ENCODE results near the gene RXRA. TPM values are rescaled to one million over a fixed set of nuclear protein-coding genes. Genes with fewer than 3 reads are reported as not detected.

The RXRA gene
- total and polyA plus RNA-seq, 3 experiments from 2014 or later: 2.1 to 10.0 (median 9.9) TPM

- H3K36me3 Mint-ChIP-seq: no peaks in the 10 kb centered on the region
- ChIA-PET CTCF (interaction anchor here (1.6 to 1.7 kb wide), 2 partner anchors 79 kb away, joined by 5 to 6 read pairs; no protein-coding TSS in a partner anchor), POLR2A (no interaction called here)
- no peaks in the 10 kb centered on the region for H3K27me3 ChIP-seq (ENCODE audit: insufficient read depth, low read length, poor library complexity, severe bottlenecking)
- no peaks in the 10 kb centered on the region for H3K4me1 ChIP-seq (ENCODE audit: insufficient read depth, low read length)
- no peak overlapping the region for H3K27ac ChIP-seq (ENCODE audit: low read depth, low read length)
- H3K27me3 Mint-ChIP-seq: no peaks in the 10 kb centered on the region
- no peaks in the 10 kb centered on the region for H3K9me3 ChIP-seq (ENCODE audit: low read length)
- H3K36me3 ChIP-seq (ENCODE audit: insufficient read depth, low read length): no peaks in the 10 kb centered on the region
- no peak overlapping the region for H3K4me3 ChIP-seq (ENCODE audit: low read length)
- peak overlapping the region in 1 of 8 donors; percentile 43 for H3K27ac Mint-ChIP-seq
- no peaks in the 10 kb centered on the region for H3K9me3 Mint-ChIP-seq
- H3K4me1 Mint-ChIP-seq: no peaks in the 10 kb centered on the region
- no peak overlapping the region for H3K4me3 Mint-ChIP-seq
- no peak for DNase-seq
Observed at GRCh38 chr9:134363450-134363849, 37.2 kb downstream of the RXRA start.

DNA sequence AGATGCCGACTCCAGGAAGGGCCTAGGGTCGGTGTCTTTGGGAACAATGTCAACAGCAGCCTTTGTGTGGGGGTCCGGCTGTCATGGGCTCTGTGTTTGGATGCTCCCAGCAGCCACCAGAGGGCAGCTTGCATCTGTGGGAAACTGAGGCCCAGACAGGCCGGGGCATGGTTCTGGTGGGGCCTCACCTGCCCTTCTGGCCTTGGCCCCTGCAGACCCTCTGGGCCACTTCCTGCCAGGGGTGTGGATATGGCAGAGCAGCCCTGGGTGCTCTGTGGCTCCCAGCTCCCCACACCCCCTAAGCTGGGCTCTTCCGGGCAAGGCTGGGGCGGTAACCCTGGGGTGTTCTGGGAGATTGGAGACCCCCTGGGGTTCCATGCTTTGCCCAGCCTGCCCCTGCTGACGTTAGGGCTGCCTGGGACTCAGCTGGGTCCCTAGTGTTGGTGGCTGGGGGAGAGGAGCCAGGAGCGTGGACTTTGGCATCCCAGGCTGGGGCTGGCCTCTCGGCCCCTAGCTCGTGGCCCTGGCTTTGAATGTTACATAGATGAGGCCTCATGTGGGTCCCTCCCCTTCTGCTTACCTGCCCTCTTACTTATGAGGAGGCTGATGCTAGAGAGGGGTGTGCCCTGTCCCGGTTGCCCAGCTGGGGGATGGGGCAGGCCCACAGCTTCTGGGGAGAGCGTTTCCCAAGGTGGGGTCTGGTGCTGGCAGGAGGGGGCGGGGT is 38.3 kb downstream of the RXRA start:
- Histone ChIP-seq H3K4me1 (ENCODE audit: insufficient read depth, low read length) (no peaks in the 10 kb centered on the region), H3K27me3 (ENCODE audit: insufficient read depth, low read length, poor library complexity, severe bottlenecking) (no peaks in the 10 kb centered on the region), H3K4me3 (ENCODE audit: low read length) (no peak overlapping the region), H3K27ac (ENCODE audit: low read depth, low read length) (no peak overlapping the region), H3K36me3 (ENCODE audit: insufficient read depth, low read length) (no peaks in the 10 kb centered on the region), H3K9me3 (ENCODE audit: low read length) (no peaks in the 10 kb centered on the region)
- Mint-ChIP-seq H3K9me3 (no peaks in the 10 kb centered on the region), H3K4me3 (no peak overlapping the region), H3K4me1 (no peaks in the 10 kb centered on the region), H3K27ac (no peak overlapping the region), H3K36me3 (no peaks in the 10 kb centered on the region), H3K27me3 (no peaks in the 10 kb centered on the region)
- DNase-seq: no peak
- ChIA-PET POLR2A (no interaction called here), CTCF (interaction anchor here (1.7 kb wide), 1 partner anchor 78 kb away, joined by 6 read pairs; no protein-coding TSS in a partner anchor)

GRCh38 chr9:134365115-134365596 is 38.9 kb downstream of the RXRA start:
- no peaks in the 10 kb centered on the region for H3K4me1 ChIP-seq (ENCODE audit: insufficient read depth, low read length)
- H3K27me3 ChIP-seq (ENCODE audit: insufficient read depth, low read length, poor library complexity, severe bottlenecking): no peaks in the 10 kb centered on the region
- H3K27me3 Mint-ChIP-seq: no peaks in the 10 kb centered on the region
- DNase-seq: no peak
- no peak overlapping the region for H3K4me3 ChIP-seq (ENCODE audit: low read length)
- H3K27ac Mint-ChIP-seq: peak overlapping the region in 1 of 8 donors; percentile 23
- no peaks in the 10 kb centered on the region for H3K36me3 ChIP-seq (ENCODE audit: insufficient read depth, low read length)
- H3K4me1 Mint-ChIP-seq: no peaks in the 10 kb centered on the region
- ChIA-PET CTCF (interaction anchor here (1.7 kb wide), 1 partner anchor 78 kb away, joined by 6 read pairs; no protein-coding TSS in a partner anchor), POLR2A (no interaction called here)
- no peaks in the 10 kb centered on the region for H3K36me3 Mint-ChIP-seq
- no peaks in the 10 kb centered on the region for H3K9me3 Mint-ChIP-seq
- no peak overlapping the region for H3K27ac ChIP-seq (ENCODE audit: low read depth, low read length)
- no peaks in the 10 kb centered on the region for H3K9me3 ChIP-seq (ENCODE audit: low read length)
- H3K4me3 Mint-ChIP-seq: no peak overlapping the region

GRCh38 chr9:134365791-134366222 is 39.6 kb downstream of the RXRA start:
- Histone ChIP-seq H3K27ac (ENCODE audit: low read depth, low read length) (no peak overlapping the region), H3K4me3 (ENCODE audit: low read length) (no peak overlapping the region), H3K9me3 (ENCODE audit: low read length) (no peaks in the 10 kb centered on the region), H3K4me1 (ENCODE audit: insufficient read depth, low read length) (no peaks in the 10 kb centered on the region), H3K36me3 (ENCODE audit: insufficient read depth, low read length) (no peaks in the 10 kb centered on the region), H3K27me3 (ENCODE audit: insufficient read depth, low read length, poor library complexity, severe bottlenecking) (no peaks in the 10 kb centered on the region)
- POLR2A ChIA-PET: no interaction called here
- H3K27me3 Mint-ChIP-seq: no peaks in the 10 kb centered on the region
- no peak for DNase-seq
- no peaks in the 10 kb centered on the region for H3K9me3 Mint-ChIP-seq
- no peaks in the 10 kb centered on the region for H3K4me1 Mint-ChIP-seq
- no peak overlapping the region for H3K4me3 Mint-ChIP-seq
- CTCF ChIA-PET: interaction anchor here (1.8 kb wide), 1 partner anchor 77 kb away, joined by 5 read pairs; no protein-coding TSS in a partner anchor
- no peak overlapping the region for H3K27ac Mint-ChIP-seq
- no peaks in the 10 kb centered on the region for H3K36me3 Mint-ChIP-seq

DNA sequence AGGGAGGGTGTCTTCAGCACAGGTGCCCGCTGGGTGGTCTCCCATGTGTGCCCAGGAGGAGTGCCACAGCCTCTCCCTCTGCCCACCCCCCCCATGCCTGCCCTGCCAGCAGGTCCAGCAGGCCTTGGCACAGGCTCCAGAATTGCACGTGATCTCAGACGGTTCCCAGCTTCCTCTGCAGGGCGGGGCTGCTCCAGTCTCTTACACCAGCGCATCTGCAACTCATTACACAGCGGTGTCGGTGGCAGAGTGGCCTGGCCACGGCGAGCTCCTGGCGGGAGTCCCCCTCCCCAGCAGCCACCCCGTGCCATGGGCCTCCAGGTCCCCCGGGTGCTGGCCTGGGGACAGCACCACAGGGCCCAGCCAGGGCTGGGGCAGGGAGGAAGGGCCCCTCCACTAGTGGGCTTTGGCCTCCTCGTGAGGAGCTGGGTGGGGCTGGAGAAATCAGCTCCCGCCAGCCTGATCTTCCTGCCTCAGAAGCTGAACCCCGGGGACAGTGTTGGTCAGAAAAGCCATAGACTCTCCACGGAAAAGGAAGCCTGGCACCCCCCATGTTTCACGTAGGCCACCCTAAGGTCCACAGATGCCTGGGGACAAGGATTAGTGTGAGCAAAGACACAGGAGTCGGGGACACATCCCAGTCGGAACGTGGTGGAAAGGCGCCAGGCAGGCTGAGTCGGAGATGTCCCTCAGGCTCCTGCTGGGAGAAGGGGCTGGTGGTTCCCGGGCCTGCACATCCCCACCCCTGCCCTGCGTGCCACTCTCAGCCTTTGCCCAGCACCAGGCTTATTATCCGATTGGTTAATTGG is 40.2 kb downstream of the RXRA start:
- Mint-ChIP-seq H3K36me3 (no peaks in the 10 kb centered on the region), H3K4me3 (no peak overlapping the region), H3K27ac (no peak overlapping the region), H3K4me1 (no peaks in the 10 kb centered on the region), H3K27me3 (no peaks in the 10 kb centered on the region), H3K9me3 (no peaks in the 10 kb centered on the region)
- Histone ChIP-seq H3K9me3 (ENCODE audit: low read length) (no peaks in the 10 kb centered on the region), H3K27ac (ENCODE audit: low read depth, low read length) (no peak overlapping the region), H3K4me3 (ENCODE audit: low read length) (no peak overlapping the region), H3K4me1 (ENCODE audit: insufficient read depth, low read length) (no peaks in the 10 kb centered on the region), H3K27me3 (ENCODE audit: insufficient read depth, low read length, poor library complexity, severe bottlenecking) (no peaks in the 10 kb centered on the region), H3K36me3 (ENCODE audit: insufficient read depth, low read length) (no peaks in the 10 kb centered on the region)
- POLR2A ChIA-PET: no interaction called here
- CTCF ChIA-PET: interaction anchor here (1.8 kb wide), 1 partner anchor 77 kb away, joined by 5 read pairs; no protein-coding TSS in a partner anchor
- no peak for DNase-seq

GRCh38 chr9:134367061-134367460 is 40.8 kb downstream of the RXRA start:
- H3K4me3 ChIP-seq (ENCODE audit: low read length): no peak overlapping the region
- no peak overlapping the region for H3K27ac ChIP-seq (ENCODE audit: low read depth, low read length)
- Mint-ChIP-seq H3K27ac (no peak overlapping the region), H3K4me3 (peak overlapping the region in 1 of 7 donors; percentile 20), H3K9me3 (no peaks in the 10 kb centered on the region), H3K36me3 (no peaks in the 10 kb centered on the region), H3K4me1 (no peaks in the 10 kb centered on the region), H3K27me3 (no peaks in the 10 kb centered on the region)
- H3K36me3 ChIP-seq (ENCODE audit: insufficient read depth, low read length): no peaks in the 10 kb centered on the region
- no peaks in the 10 kb centered on the region for H3K27me3 ChIP-seq (ENCODE audit: insufficient read depth, low read length, poor library complexity, severe bottlenecking)
- POLR2A ChIA-PET: no interaction called here
- DNase-seq: no peak
- H3K4me1 ChIP-seq (ENCODE audit: insufficient read depth, low read length): no peaks in the 10 kb centered on the region
- H3K9me3 ChIP-seq (ENCODE audit: low read length): no peaks in the 10 kb centered on the region
- CTCF ChIA-PET: interaction anchor here (1.8 kb wide), 1 partner anchor 76 kb away, joined by 5 read pairs; no protein-coding TSS in a partner anchor

- no peak overlapping the region for H3K4me3 Mint-ChIP-seq
- ChIA-PET POLR2A (no interaction called here), CTCF (interaction anchor here (1.8 kb wide), 1 partner anchor 75 kb away, joined by 5 read pairs; no protein-coding TSS in a partner anchor)
- no peaks in the 10 kb centered on the region for H3K4me1 Mint-ChIP-seq
- Histone ChIP-seq H3K27me3 (ENCODE audit: insufficient read depth, low read length, poor library complexity, severe bottlenecking) (no peaks in the 10 kb centered on the region), H3K27ac (ENCODE audit: low read depth, low read length) (no peak overlapping the region), H3K4me1 (ENCODE audit: insufficient read depth, low read length) (no peaks in the 10 kb centered on the region), H3K36me3 (ENCODE audit: insufficient read depth, low read length) (no peaks in the 10 kb centered on the region), H3K4me3 (ENCODE audit: low read length) (no peak overlapping the region), H3K9me3 (ENCODE audit: low read length) (no peaks in the 10 kb centered on the region)
- no peaks in the 10 kb centered on the region for H3K36me3 Mint-ChIP-seq
- H3K9me3 Mint-ChIP-seq: no peaks in the 10 kb centered on the region
- no peak for DNase-seq
- H3K27me3 Mint-ChIP-seq: no peaks in the 10 kb centered on the region
- peak overlapping the region in 1 of 8 donors; percentile 24 for H3K27ac Mint-ChIP-seq
Observed at GRCh38 chr9:134367791-134368490, 41.7 kb downstream of the RXRA start.

Measured in CD8-positive, alpha-beta memory T cell (primary cell).